Loucy (cell line): Measurements from ENCODE around the gene FOXO6.

ENCODE experiments used
- H2AFZ ChIP-seq: fragments of 200-600 bp; sonication (generic); 2 replicates; pipeline ENCODE4 v1.6.0; 2016; ENCODE audit warnings: antibody characterized with exemption, mild to moderate bottlenecking, low read length, moderate library complexity
- H3F3A ChIP-seq: fragments of 200-600 bp; 2 replicates; pipeline ENCODE4 v1.6.0; 2016; ENCODE audit warnings: antibody characterized with exemption, low read depth, mild to moderate bottlenecking
- H3K27me3 ChIP-seq: fragments of 200-600 bp; sonication (generic); 2 replicates; pipeline ENCODE4 v1.6.1; 2014; ENCODE audit warnings: low read length, mild to moderate bottlenecking; ENCODE audit not compliant: insufficient read depth, poor library complexity, severe bottlenecking
- H3K36me3 ChIP-seq: fragments of 200-600 bp; sonication (generic); 2 replicates; pipeline ENCODE4 v1.6.1; 2016; ENCODE audit warnings: low read length; ENCODE audit not compliant: insufficient read depth
- H3K4me1 ChIP-seq: fragments of 200-600 bp; sonication (generic); 2 replicates; pipeline ENCODE4 v1.5.1; 2014; ENCODE audit warnings: low read length, mild to moderate bottlenecking; ENCODE audit not compliant: insufficient read depth, poor library complexity, severe bottlenecking
- H3K4me2 ChIP-seq: fragments of 200-600 bp; sonication (generic); 2 replicates; pipeline ENCODE4 v1.6.0; 2014; ENCODE audit warnings: antibody characterized with exemption, low read length, low read depth, mild to moderate bottlenecking; ENCODE audit not compliant: poor library complexity, severe bottlenecking
- H3K4me3 ChIP-seq: fragments of 200-600 bp; sonication (generic); 2 replicates; pipeline ENCODE4 v1.5.1; 2014; ENCODE audit warnings: low read length, mild to moderate bottlenecking, mixed read lengths; ENCODE audit not compliant: poor library complexity, severe bottlenecking
- H3K79me2 ChIP-seq: fragments of 200-600 bp; sonication (generic); 2 replicates; pipeline ENCODE4 v1.6.1; 2014; ENCODE audit warnings: low read length; ENCODE audit not compliant: insufficient read depth
- H3K9ac ChIP-seq: fragments of 200-600 bp; sonication (generic); 2 replicates; pipeline ENCODE4 v1.6.0; 2014; ENCODE audit warnings: mild to moderate bottlenecking, low read depth, low read length, moderate library complexity; ENCODE audit not compliant: poor library complexity, severe bottlenecking
- H3K9me2 ChIP-seq: fragments of 200-600 bp; sonication (generic); replicated peaks from 2 replicates; pipeline ENCODE4 v1.6.1; 2016; ENCODE audit warnings: low read depth, low read length, mixed read lengths
- H3K9me3 ChIP-seq: fragments of 200-600 bp; sonication (generic); 2 replicates; pipeline ENCODE4 v1.6.1; 2014; ENCODE audit warnings: mild to moderate bottlenecking, antibody characterized with exemption, low read length, low read depth; ENCODE audit not compliant: insufficient read depth
- H4K20me1 ChIP-seq: fragments of 200-600 bp; sonication (generic); 2 replicates; pipeline ENCODE4 v1.6.0; 2014; ENCODE audit warnings: antibody characterized with exemption, low read length, mild to moderate bottlenecking; ENCODE audit not compliant: insufficient read depth, poor library complexity, severe bottlenecking
- CTCF ChIP-seq: fragments of 200-600 bp; sonication (generic); conservative IDR thresholded peaks from 2 replicates; pipeline ENCODE4 v1.5.1; 2014; ENCODE audit warnings: mild to moderate bottlenecking, antibody characterized with exemption, low read length
- EZH2phosphoT487 ChIP-seq: fragments of 200-600 bp; IDR thresholded peaks from 2 replicates; pipeline ENCODE4 v1.6.1; 2018; ENCODE audit warnings: antibody characterized with exemption, mild to moderate bottlenecking, moderate library complexity, borderline replicate concordance

The FOXO6 gene

GRCh38 chr1:41407664-41408252, 46.5 kb downstream of the FOXO6 start:
- H2AFZ ChIP-seq, result no peak overlapping the region
- H3F3A ChIP-seq, result no peaks in the 10 kb centered on the region
- H3K9me3 ChIP-seq, result no peaks in the 10 kb centered on the region
- H3K4me1 ChIP-seq, result peaks cover 23% of the 10 kb centered on the region
- H3K79me2 ChIP-seq, result no peaks in the 10 kb centered on the region
- H3K9me2 ChIP-seq, result no peaks in the 10 kb centered on the region
- TF ChIP-seq CTCF, result no peak
- no peak for TF ChIP-seq EZH2phosphoT487
- H3K36me3 ChIP-seq, result no peaks in the 10 kb centered on the region
- no peaks in the 10 kb centered on the region for H4K20me1 ChIP-seq
- H3K27me3 ChIP-seq, result no peaks in the 10 kb centered on the region
- no peak overlapping the region for H3K4me2 ChIP-seq
- H3K4me3 ChIP-seq, result no peak overlapping the region
- no peak overlapping the region for H3K9ac ChIP-seq

- no peaks in the 10 kb centered on the region for H3K9me2 ChIP-seq
- no peaks in the 10 kb centered on the region for H3K9me3 ChIP-seq
- no peaks in the 10 kb centered on the region for H3K27me3 ChIP-seq
- H3K36me3 ChIP-seq, result no peaks in the 10 kb centered on the region
- H3K79me2 ChIP-seq, result no peaks in the 10 kb centered on the region
- no peaks in the 10 kb centered on the region for H3F3A ChIP-seq
- no peak overlapping the region for H3K4me3 ChIP-seq
- no peaks in the 10 kb centered on the region for H4K20me1 ChIP-seq
- peaks cover 17% of the 10 kb centered on the region for H3K4me1 ChIP-seq
- TF ChIP-seq CTCF, result no peak
- no peak for TF ChIP-seq EZH2phosphoT487
- no peak overlapping the region for H2AFZ ChIP-seq
- H3K4me2 ChIP-seq, result no peak overlapping the region
- no peak overlapping the region for H3K9ac ChIP-seq
Observed at GRCh38 chr1:41408691-41409090, 47.5 kb downstream of the FOXO6 start.

- Histone ChIP-seq H3K4me2 (no peak overlapping the region), H4K20me1 (no peaks in the 10 kb centered on the region), H3K9ac (no peak overlapping the region), H3K36me3 (no peaks in the 10 kb centered on the region), H3K9me2 (no peaks in the 10 kb centered on the region), H3K27me3 (no peaks in the 10 kb centered on the region), H3K4me3 (no peak overlapping the region), H3K79me2 (no peaks in the 10 kb centered on the region), H2AFZ (no peak overlapping the region), H3K4me1 (peaks cover 7% of the 10 kb centered on the region), H3F3A (no peaks in the 10 kb centered on the region), H3K9me3 (no peaks in the 10 kb centered on the region)
- TF ChIP-seq EZH2phosphoT487, result no peak
- TF ChIP-seq CTCF, result no peak
Observed at GRCh38 chr1:41409825-41410224, 48.6 kb downstream of the FOXO6 start.
